Stimulated activated CD8-positive, alpha-beta memory T cell treated with anti-CD3 and anti-CD28 coated beads, Interleukin-15, amount 100 ng/mL, for 1 hour (primary cell): ENCODE measurements around the gene UBR1.
"Not testable (repeated sequence)": the region's sequence is repeated elsewhere in the genome, so short reads cannot be mapped to it uniquely, and the experiment has no call there.

Source experiments
- DNase-seq: peaks from one replicate; pipeline ENCODE4 v3.0.0-alpha.2; 2020; ENCODE audit warnings: low read depth

UBR1 gene

DNA sequence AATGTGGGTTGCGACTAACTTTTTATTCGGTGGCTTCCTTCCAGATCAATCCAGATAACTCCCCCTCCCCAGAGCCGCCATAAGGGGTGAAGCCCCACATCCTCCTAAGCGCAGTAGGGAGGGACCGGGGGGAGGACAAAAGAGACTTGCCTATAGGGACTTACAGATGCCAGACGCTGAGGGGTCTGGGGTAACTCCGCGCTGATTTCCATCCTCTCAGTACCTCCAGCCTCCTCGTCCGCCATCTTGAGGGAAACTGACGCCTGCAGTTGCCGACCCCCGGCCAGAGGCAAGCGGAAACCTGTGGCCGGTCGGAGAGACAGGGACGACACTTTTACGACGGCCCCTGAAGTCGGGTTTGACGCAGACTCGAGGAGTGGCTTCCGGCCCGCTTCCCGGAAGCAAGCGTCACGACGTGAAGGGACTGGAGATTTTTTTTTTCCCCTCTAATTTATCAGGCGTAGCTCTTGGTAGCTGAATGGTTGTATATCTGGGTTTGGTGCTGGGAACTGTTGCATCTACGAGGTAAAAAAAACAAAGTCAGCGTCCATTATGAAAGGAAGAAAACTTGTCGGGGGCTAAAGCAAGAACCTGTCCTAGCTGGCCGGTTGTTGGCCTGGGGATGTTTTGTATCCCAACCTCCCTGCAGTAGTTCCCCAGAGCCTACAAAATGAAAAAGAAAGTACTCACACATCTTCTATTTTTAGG lies at the start of gene UBR1:
UBR1 (minus strand) TSS at position 261 of the 708 bp plus-strand sequence; CDS start at position 245, 16 bp downstream.
- DNase-seq = peak; percentile 81

DNA sequence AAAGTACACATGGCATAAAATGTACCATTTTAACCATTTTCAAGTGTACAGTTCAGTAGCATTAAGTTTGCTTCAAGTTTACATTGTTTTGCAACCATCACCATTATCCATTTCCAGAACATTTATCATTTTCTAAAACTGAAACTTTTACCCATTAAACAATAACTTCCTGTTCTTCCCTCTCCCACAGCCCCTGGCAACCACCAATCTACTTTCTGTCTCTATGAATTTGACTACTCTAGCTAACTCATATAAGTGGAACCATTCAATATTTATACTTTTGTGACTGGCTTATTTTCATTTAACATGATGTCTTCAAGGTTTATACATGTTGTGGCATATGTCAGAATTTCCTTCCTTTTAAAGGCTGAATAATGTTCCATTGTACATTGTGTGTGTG lies 47.4 kb upstream of the UBR1 start:
- DNase-seq = no peak

DNA sequence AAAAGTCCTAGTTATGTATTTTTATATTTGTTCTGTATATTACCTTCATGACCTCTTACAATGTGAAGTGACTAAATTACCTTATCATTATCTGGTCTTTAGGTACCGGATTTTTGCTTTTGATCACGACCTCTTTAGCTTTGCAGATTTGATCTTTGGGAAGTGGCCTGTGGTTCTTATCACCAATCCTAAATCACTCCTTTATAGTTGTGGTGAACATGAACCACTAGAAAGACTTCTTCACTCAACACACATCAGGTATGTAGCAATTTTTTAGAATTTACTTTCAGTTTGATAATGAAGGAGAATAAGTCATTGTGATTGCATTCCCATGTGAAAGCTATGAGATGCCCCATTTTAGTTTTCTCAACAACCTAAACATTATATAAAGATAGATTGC lies 45.9 kb upstream of the UBR1 start:
- DNase-seq = no peak

DNA sequence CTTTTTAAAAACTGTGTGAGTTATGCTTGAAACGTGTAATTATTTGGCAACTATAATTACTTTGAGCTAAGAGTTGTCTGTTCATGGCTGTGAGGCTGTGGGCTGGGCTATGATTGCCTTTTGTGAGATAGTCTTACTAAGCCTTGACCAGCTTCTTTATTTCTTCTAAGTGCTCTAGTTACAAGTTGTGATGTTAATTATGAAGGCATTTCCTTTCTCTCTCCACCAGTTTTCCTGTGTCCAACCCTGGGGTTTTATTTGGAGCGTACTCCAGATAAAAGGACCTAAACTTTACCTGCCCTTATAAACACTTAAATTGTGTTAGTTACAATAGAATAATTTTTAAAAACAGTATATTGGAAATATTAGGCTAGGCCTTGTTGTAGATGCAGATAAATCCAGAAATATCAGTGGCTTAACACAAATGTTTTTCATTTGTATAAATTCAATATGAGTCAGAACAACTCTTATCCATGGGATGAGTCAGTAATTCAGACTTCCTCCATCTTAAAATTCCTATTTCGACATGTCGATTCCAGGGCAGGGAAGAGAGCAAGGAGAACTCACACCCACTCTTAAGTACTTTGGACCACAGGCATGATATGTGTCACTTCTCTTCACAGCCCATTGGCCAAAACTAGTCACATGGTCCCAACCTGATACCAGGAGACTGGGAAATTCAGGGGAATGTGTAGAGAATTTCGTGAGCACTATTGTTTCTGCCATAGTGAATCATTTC lies 44.5 kb upstream of the UBR1 start:
- no peak for DNase-seq

DNA sequence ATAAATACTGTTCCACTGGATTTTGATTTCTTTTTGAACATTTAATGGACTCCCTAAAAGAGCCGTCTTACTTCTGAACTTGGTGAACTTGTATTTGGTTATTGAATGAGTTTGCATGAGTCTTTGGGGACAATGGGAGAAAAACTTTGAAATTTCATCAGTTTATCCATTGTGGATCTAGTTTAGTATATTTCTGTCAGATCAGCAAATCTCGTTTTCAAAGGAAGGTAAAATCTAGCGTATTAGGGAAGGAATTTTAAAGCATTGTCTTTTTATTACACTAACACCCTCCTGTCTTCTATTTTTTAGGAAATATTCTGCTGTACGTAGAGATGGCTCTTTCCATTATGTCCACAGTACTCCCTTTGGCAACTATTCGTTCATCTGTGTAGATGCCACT lies 40.3 kb upstream of the UBR1 start:
- DNase-seq = no peak

DNA sequence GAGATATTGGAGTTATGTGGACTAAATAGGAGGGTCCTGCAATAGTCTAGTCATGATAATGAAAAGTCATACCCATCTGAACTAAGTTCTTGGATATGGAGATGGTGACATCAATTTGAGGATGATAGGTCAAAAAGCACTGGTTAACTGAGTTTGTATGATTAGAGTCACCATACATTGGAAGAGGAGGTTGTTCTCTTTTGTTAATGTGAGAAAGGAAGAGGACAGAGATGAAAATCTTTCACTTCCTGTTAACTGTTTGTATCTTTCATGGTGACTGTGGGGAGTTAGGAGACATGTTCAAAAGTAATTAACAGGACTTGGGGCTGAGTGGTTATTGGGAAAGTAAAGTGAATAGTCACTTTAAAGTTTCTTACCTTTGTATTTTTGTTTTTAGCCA lies 38.7 kb upstream of the UBR1 start:
- DNase-seq = no peak

DNA sequence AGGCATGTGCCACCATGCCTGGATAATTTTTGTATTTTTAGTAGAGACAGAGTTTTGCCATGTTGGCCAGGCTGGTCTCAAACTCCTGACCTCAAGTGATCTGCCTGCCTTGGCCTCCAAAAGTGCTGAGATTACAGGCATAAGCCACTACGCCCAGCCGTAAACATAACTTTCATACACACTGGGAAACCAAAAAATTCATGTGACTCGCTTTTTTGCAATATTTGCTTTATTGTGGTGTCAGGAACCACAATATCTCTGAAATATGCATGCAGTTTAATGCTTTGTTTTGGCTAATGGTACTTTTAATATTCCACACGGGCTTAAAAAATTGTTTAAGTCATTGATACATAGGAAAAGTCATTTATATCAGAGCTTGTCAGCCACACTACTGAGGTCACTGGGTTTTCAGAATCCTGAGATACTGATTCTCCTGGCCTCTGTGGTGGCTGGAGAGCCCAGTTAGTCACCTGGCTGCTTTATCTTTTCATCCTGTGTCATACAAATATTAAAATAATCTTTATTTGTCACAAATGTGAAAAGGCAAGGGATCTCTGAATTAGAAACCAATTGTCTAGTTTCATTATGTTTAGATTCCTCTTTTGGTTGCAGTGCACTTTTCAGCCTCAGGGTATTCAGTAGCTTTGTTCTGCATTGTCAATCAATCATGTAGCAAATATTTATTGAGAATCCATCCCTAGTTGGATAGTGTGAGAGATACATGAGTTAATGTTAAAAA lies 37.5 kb upstream of the UBR1 start:
- no peak for DNase-seq

DNA sequence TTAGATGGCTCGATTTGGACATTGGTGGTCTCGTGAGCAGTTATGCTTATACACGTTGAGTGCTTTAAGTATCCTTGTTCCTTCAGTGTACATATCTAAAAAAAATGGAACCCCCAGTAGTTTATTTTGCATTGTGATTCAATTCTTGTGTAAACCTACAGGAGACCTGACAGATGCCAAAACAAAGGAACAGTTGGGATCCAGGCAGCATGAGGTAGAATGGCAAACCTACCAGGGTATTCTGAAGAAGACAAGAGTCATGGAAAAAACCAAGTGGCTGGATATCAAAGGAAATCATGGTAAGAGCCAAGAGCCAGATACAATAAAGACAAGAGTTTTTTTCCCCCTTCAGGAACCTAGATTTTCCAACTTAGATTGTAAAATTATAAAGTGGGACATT lies 29.5 kb upstream of the UBR1 start:
- DNase-seq = no peak

DNA sequence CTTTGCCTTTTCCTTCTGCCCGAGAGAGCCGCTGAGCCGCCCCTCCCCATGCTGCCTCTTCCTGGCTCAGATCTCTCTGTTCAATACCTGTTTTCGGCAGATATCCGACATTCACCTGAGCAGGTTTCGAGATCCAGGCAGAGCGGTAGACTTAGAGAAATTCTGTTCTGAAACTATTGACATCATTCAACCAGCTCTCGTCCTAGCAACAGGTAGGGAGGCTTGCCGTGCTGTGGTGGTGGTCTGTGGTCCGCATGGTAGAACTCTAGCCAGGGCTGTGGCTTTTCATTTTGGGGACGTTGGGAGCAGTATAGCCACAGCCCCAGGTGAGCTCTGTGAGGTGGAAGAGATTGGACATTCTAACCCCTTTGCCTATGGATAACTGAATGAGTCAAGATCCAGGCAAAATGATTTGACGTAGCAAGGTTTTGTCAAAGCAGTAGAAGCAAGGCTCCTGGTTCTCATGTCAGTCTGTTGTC lies 28.4 kb upstream of the UBR1 start:
- DNase-seq = no peak

DNA sequence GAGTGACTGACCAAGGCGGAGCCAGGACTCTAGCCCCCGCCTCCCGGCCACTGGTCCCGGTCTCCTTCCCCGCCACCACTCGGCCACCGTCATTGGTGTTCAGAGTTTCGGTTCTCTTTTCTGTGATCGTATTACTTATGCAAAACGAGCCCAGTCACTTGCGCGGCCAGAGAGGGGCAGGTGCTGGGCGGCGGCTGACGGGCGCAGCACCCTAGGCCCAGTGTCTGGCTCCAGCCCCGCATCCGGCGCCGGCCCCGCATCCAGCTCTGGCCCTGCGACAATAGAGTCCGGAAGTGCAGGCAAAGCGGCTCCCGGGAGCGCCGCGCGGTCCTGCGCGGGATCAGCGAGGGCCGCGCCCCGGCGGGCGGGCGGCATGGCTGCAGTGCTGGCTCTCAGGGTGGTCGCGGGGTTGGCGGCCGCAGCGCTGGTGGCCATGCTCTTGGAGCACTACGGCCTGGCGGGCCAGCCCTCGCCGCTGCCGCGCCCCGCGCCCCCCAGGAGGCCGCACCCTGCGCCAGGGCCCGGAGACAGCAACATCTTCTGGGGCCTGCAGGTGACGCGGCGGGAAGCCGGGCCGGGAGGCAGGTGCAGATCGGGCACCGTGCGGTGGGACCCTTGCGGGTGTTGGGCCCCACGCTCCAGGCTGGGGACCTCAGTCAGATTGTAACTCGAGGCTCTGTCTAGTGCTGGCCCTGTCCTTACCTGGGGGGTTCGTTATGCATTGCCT lies 27.8 kb upstream of the UBR1 start, which contains the start of gene TMEM62:
TMEM62 (plus strand) TSS at position 157 of the 727 bp plus-strand sequence; CDS start at position 374, 217 bp downstream.
- DNase-seq = peak; percentile 32

DNA sequence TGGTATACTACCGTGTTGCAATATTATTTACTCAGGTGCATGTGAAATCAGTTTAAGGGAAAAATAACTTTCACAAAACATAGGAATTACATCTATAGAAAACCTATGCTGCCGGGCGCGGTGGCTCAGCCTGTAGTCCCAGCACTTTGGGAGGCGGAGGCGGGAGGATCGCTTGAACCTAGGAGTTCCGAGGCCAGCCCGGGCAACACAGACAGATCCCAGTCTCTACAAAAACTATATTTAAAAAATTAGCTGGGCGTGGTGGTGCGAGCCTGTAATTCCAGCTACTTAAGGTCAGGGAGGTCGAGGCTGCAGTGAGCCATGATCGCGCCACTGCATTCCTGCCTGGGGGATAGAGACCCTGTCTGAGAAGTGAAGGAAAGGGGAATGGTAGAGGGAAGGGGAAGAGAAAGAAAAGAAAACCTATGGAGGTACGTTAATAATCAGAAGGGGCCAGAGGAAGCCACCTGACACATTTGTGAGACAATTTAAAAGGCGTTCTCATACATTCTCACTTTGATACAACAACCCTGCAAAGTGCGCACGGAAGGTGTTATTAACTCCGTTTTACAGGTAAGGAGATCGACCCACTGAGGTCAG lies 27.1 kb upstream of the UBR1 start:
- DNase-seq = no peak

DNA sequence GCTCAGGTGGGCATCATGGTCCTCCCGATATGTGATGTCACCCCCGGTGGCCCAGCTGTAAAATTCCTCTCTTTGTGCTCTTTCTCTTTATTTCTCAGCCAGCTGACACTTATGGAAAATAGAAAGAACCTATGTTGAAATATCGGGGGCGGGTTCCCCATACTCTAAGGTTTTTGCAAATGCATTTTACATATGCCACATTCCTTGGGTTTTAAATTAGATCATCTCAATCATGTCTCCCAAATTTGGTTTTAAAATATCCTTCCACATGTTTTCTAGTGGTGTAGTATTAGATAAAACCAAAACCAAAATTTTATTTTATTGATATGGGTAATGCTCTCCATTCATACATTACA lies 23.1 kb upstream of the UBR1 start:
- DNase-seq = no peak

DNA sequence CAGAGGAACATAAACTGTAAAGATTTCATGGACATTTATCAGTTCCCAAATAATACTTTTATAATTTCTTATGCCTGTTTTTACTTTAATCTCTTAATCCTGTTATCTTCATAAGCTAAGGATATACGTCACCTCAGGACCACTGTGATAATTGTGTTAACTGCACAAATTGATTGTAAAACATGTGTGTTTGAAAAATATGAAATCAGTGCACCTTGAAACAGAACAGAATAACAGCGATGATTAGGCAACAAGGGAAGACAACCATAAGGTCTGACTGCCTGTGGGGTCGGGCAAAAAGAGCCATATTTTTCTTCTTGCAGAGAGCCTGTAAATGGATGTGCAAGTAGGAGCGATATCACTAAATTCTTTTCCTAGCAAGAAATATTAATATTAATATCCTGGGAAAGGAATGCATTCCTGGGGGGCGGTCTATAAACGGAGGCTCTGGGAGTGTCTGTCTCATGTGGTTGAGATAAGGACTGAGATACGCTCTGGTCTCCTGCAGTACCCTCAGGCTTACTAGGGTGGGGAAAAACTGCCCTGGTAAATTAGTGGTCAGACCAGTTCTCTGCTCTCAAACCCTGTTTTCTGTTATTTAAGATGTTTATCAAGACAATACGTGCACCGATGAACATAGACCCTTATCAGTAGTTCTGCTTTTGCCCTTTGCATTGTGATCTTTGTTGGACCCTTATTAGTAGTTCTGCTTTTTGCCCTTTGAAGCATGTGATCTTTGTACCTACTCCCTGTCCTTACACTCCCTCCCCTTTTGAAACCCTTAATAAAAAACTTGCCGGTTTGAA lies 22.5 kb upstream of the UBR1 start:
- not testable (repeated sequence) for DNase-seq

DNA sequence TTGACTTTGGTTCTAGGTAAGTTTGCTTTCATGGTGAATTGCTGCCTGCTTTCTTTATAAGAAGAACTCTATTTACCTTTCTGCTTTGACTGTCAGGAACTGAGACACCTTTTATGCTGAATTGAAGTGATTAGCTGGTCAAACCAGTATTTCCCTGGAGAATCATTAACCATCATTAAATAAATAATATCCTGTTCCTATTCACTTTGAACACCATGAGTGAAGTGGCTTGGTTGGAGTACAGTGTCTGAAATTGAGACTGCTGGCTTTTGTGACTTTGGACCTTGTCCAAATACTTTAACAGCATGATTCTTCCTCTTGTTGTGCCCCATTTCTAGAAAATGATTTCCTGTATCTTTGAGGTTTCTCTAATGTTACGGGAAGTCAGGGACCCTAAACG lies 21.9 kb upstream of the UBR1 start:
- DNase-seq = no peak

DNA sequence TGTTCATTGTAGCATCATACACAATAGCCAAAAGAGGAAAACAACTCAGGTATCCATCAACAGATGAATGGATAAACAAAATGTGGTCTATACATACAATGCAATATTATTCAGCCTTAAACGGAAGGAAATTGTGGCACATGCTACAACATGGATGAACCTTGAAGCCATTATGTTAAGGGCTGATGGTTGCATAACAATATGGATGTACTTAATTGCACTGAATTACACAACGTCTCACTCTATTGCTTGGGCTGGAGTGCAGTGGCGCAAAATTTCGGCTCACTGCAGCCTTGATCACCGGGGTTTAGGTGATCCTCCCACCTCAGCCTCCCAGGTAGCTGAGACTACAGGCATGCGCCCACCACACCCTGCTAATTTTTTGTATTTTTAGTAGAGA lies 20.5 kb upstream of the UBR1 start:
- no peak for DNase-seq

DNA sequence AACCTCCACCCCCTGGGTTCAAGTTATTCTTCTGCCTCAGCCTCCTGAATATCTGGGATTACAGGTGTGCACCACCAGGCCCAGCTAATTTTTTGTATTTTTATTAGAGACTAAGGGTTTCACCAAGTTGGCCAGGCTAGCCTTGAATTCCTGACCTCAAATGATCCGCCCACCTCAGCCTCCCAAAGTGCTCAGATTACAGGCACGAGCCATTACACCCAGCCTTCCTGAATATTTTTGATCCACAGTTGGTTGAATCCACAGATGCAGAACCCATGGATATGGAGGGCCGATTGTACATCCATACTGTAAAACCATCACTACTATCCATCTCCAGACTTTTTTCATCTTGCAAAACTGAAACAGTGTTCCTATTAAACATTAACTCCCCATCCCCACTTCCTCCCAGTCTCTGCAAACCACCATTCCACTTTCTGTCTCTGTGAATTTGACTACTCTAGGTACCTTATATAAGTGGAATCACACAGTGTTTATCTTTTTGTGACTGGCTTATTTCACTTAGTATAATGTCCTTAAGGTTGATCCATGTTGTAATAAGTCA lies 19.3 kb upstream of the UBR1 start:
- no peak for DNase-seq

DNA sequence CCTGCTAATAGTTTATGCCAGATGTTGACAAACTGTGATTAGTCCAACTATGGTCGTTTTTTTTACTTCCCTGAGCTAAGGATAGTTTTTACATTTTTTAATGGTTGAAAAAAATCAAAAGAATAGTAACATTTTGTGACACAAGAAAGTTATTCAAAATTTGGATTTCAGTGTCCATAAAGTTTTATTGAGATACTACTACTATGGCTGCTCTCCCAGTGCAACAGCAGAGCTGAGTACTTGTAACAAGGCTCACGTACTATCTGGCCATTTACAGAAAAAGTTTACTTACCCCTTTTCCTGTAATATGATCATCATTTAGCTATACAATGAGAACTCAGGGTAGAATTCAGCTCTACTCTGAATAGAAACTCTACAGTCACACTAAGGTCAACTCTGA lies 16.0 kb upstream of the UBR1 start:
- DNase-seq = no peak

DNA sequence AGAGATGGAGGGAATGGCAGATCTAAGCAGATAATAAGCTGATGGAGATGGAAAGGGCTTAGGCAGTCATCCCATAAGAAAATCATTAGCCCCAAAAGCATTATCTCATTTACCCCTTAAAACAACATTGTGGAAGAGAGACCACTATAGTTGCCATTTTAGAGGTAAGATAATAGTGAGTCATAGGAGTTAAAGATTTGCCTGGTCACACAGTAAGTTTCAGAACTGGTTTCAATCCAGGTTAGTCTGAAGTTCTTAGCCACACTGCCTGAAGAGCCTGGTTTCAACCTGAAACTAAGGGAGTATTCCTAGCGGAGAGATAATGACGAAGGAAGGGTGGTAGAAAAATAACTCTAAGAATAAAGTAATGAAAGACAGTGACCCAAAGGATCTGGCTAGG lies 13.0 kb upstream of the UBR1 start:
- DNase-seq = no peak

DNA sequence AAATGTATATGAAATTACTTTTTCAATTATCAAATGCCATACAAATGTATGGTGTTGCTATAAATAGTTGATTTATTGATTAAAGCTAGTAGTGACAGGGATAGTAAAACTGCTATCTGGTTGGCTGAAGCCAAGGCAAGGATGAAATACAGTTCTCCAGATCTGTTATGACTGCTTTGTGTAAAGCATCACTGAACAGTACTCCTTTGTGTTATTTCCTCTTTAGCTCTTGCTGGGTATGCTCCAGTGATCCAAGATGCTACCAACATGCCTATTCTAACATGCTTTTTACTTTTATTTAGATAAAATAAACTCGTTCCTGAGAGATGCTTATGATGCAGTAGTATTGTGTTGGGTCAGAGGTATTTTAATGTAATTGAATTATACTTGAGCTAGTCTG lies 12.4 kb upstream of the UBR1 start:
- no peak for DNase-seq

DNA sequence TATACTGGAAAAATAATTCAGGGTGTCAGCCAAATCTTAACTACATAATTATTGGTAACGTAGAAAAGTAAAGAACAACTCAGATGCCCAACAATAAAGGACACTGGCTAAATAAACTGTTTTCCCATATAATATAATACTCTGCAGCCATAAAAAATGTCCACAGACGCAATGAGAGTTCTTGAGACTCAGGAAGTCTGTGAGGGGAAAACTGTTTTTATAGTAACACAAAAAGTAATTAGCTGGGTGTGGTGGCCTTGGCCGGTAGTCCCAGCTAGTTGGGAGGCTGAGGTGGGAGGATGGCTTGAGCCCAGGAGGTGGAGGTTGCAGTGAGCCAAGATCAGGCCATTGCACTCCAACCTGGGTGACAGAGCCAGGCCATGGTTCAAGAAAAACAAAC lies 5.5 kb upstream of the UBR1 start:
- DNase-seq = no peak

DNA sequence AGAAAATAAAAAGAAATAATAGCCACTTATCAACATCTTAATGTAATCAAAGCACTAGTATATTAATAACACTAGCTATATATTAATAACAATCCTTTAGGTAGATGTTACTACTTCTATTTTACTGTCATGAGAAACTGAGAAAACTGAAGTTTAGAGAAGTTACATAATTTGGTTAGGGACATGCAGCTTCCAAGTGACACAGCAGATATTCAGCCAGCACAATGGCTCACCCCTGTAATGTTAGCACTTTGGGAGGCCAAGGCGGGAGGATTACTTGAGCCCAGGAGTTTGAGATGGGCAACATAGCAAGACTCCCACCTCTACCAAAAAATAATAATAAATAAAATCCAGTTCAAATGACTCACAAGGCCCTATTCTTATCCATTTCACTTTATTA lies 1.9 kb upstream of the UBR1 start:
- no peak for DNase-seq
